OCI-LY3 (cell line): ENCODE measurements around the gene ATP7B.

Experiments
- H2AFZ ChIP-seq: fragments of 200-600, 300-600 bp; shearing (Covaris generic); 2 replicates; pipeline ENCODE4 v1.6.0; 2014; ENCODE audit warnings: antibody characterized with exemption, low read depth, low read length
- H3K27ac ChIP-seq: fragments of 200-600, 300-600 bp; sonication (generic); 2 replicates; pipeline ENCODE4 v1.5.1; 2014; ENCODE audit warnings: mild to moderate bottlenecking, low read length, moderate library complexity, mixed read lengths
- H3K27me3 ChIP-seq: fragments of 200-600, 300-600 bp; sonication (generic); 2 replicates; pipeline ENCODE4 v1.6.1; 2014; ENCODE audit warnings: low read depth, low read length, mixed read lengths
- H3K36me3 ChIP-seq: fragments of 200-600, 300-600 bp; sonication (generic); replicated peaks from 2 replicates; pipeline ENCODE3; 2014; ENCODE audit warnings: low read depth, low read length, mixed read lengths
- H3K4me1 ChIP-seq: fragments of 300-600, 200-600 bp; sonication (generic); 2 replicates; pipeline ENCODE4 v1.6.1; 2014; ENCODE audit warnings: low read length, mixed read lengths
- H3K4me2 ChIP-seq: fragments of 200-600, 300-600 bp; sonication (generic); 2 replicates; pipeline ENCODE4 v1.6.1; 2014; ENCODE audit warnings: low read length, mixed read lengths
- H3K4me3 ChIP-seq: fragments of 300-600, 200-600 bp; sonication (generic); 2 replicates; pipeline ENCODE4 v1.5.1; 2014; ENCODE audit warnings: antibody characterized with exemption, mild to moderate bottlenecking, low read length, moderate library complexity
- H3K79me2 ChIP-seq: fragments of 300-600, 200-600 bp; shearing (Covaris generic); 2 replicates; pipeline ENCODE4 v1.6.1; 2014; ENCODE audit warnings: mild to moderate bottlenecking, low read length, mixed read lengths
- H3K9ac ChIP-seq: fragments of 300-600, 200-600 bp; shearing (Covaris generic); 2 replicates; pipeline ENCODE4 v1.6.0; 2014; ENCODE audit warnings: mild to moderate bottlenecking, low read length, moderate library complexity
- H3K9me3 ChIP-seq: fragments of 200-600, 300-600 bp; shearing (Covaris generic); 2 replicates; pipeline ENCODE4 v1.6.1; 2014; ENCODE audit warnings: low read length, mixed read lengths; ENCODE audit not compliant: insufficient read depth
- H4K20me1 ChIP-seq: fragments of 200-600, 300-600 bp; sonication (generic); 2 replicates; pipeline ENCODE4 v1.6.1; 2016; ENCODE audit warnings: low read length, mixed read lengths; ENCODE audit not compliant: insufficient read depth
- CTCF ChIP-seq: fragments of 200-600, 300-600 bp; sonication (generic); IDR thresholded peaks from 2 replicates; pipeline ENCODE4 v1.5.1; 2014; ENCODE audit warnings: antibody characterized with exemption, low read length, low read depth
- EZH2phosphoT487 ChIP-seq: fragments of 200-600 bp; shearing (Covaris generic); IDR thresholded peaks from 2 replicates; pipeline ENCODE4 v1.6.1; 2018; ENCODE audit warnings: antibody characterized with exemption, mixed run types, low read depth

The ATP7B gene

GRCh38 chr13:51907040-51907732 is 104.1 kb downstream of the ATP7B start:
- H2AFZ ChIP-seq = no peak overlapping the region
- no peak overlapping the region for H3K9ac ChIP-seq
- no peaks in the 10 kb centered on the region for H3K9me3 ChIP-seq
- no peak overlapping the region for H3K4me2 ChIP-seq
- H3K27ac ChIP-seq = no peak overlapping the region
- peaks cover 24% of the 10 kb centered on the region for H3K27me3 ChIP-seq
- no peak overlapping the region for H3K4me3 ChIP-seq
- H4K20me1 ChIP-seq = no peaks in the 10 kb centered on the region
- peaks cover 63% of the 10 kb centered on the region for H3K4me1 ChIP-seq
- no peak for TF ChIP-seq CTCF
- no peak for TF ChIP-seq EZH2phosphoT487
- H3K79me2 ChIP-seq = no peaks in the 10 kb centered on the region
- H3K36me3 ChIP-seq = no peaks in the 10 kb centered on the region

DNA sequence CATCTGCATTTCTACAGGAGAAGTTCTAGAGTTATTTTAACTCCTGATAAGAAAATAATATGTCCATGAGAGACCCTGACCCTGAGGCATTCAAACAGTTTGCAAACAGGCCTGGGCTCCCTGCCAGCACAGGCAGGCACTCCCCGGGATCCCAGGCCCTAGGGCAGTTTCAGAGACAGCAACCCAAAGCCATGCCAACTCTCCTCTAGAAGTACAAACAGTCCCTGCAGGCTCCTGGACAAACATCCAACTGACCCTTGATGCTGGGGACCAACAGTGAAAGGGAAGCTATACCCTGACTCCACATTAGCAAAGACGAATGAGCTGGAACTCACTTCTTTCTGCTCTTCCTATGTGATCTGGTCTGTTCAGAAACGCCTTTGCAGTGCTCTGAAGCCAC is 104.7 kb downstream of the ATP7B start:
- H3K79me2 ChIP-seq = no peaks in the 10 kb centered on the region
- no peak for TF ChIP-seq CTCF
- no peak for TF ChIP-seq EZH2phosphoT487
- no peaks in the 10 kb centered on the region for H4K20me1 ChIP-seq
- H3K9ac ChIP-seq = no peak overlapping the region
- H3K36me3 ChIP-seq = no peaks in the 10 kb centered on the region
- H3K4me1 ChIP-seq = peaks cover 57% of the 10 kb centered on the region
- no peak overlapping the region for H3K27ac ChIP-seq
- no peak overlapping the region for H3K4me3 ChIP-seq
- H3K9me3 ChIP-seq = no peaks in the 10 kb centered on the region
- H3K27me3 ChIP-seq = peaks cover 24% of the 10 kb centered on the region
- H2AFZ ChIP-seq = no peak overlapping the region
- no peak overlapping the region for H3K4me2 ChIP-seq

DNA sequence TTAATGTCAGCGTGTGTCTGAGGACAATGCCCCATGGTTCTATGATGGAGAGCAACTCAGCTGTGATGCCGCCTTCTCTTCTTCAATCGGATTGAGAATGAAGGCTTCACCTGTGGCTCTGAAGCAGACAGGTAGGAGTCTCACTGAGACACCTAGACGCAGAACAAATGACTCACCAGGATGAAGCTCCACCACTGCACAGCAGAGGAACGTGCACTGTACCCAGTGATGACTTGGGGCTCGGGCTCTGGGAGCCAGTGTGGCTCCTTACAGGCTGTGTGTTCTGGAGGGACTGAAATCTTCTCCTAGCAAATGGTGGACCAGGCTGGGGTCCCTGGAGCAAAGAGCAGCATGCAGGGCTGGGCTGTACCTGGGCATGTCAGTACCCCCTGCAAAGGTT is 105.5 kb downstream of the ATP7B start:
- Histone ChIP-seq H3K4me1 (peaks cover 49% of the 10 kb centered on the region), H3K4me3 (no peak overlapping the region)
- TF ChIP-seq EZH2phosphoT487 = no peak
- no peak for TF ChIP-seq CTCF

DNA sequence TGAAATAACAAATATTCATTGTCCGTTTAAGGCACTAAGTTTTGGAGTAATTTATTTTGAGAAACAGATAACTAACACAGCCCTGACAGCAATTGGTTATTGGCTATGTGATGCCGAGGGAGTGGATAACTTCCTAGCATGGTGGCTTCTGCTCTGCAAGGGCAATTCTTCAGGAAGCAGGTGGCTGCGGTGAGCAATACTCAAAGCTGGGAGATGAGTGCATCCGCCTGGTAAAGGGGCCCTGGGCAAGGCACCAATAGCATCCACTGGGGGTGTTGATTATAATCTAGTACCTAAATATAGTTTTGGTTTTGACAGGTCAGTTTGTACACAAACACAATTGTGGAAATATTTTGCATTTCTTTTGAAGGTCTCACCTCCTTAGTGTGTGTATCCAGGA is 108.5 kb downstream of the ATP7B start:
- no peaks in the 10 kb centered on the region for H4K20me1 ChIP-seq
- no peaks in the 10 kb centered on the region for H3K36me3 ChIP-seq
- H3K79me2 ChIP-seq = no peaks in the 10 kb centered on the region
- H3K4me3 ChIP-seq = no peak overlapping the region
- no peak overlapping the region for H3K4me2 ChIP-seq
- H2AFZ ChIP-seq = no peak overlapping the region
- H3K27me3 ChIP-seq = peaks cover 37% of the 10 kb centered on the region
- no peaks in the 10 kb centered on the region for H3K9me3 ChIP-seq
- no peak overlapping the region for H3K9ac ChIP-seq
- no peak for TF ChIP-seq EZH2phosphoT487
- TF ChIP-seq CTCF = no peak
- peaks cover 22% of the 10 kb centered on the region; the same call in 1 of the 2 replicates for H3K4me1 ChIP-seq
- no peak overlapping the region for H3K27ac ChIP-seq

More for the DNA sequence above, 105.5 kb downstream of the ATP7B start:
- no peaks in the 10 kb centered on the region for H3K79me2 ChIP-seq
- no peak overlapping the region for H3K9ac ChIP-seq
- no peak overlapping the region for H2AFZ ChIP-seq
- H3K9me3 ChIP-seq = no peaks in the 10 kb centered on the region
- peaks cover 24% of the 10 kb centered on the region for H3K27me3 ChIP-seq
- H3K36me3 ChIP-seq = no peaks in the 10 kb centered on the region
- no peaks in the 10 kb centered on the region for H4K20me1 ChIP-seq
- no peak overlapping the region for H3K27ac ChIP-seq
- H3K4me2 ChIP-seq = no peak overlapping the region
